Measurements from ENCODE around the gene HLA-DQB1.

GRCh38 chr6:32642720-32643106 is 23.7 kb downstream of the HLA-DQB1 start:
- no peak for TF ChIP-seq CTCF (conservative IDR thresholded peaks at IDR 0.05 in 1 of 2, IDR thresholded peaks at IDR 0.05 in 1 of 2; ENCODE audit: low read depth in 1 of 2, low read length in 2 of 2)
- TF ChIP-seq EZH2 (IDR thresholded peaks at IDR 0.05; ENCODE audit: low read length, missing control alignments), result no peak

Measured in fibroblast of lung (primary cell).